ENCODE measurements around the gene PTCD1. TPM values are rescaled to one million over a fixed set of nuclear protein-coding genes. Genes with fewer than 3 reads are reported as not detected.

The PTCD1 gene
- total RNA-seq, 1 experiment from 2014 or later: 15.0 TPM

DNA sequence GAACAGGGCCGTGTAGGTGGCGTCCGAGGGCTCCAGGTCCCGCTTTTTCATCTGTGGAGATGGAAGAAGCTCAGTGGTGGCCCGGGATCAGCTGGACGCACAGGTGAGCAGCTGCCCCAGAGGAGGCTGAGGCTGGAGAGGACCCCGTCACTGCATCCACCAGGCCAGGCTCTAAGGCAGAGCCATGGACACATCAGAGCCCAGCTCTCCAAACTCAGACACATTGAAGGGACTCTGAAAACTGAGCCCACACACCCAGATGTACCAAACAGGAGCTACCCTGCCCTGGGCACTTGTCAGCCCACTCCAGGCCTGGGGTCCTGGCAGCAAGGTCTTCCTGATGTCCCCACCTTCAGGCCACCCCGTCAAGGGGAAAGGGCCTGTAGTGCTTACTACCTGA, 8.8 kb downstream of the PTCD1 start:
- in situ Hi-C loops (cut with HindIII; ENCODE audit: low pct_unique_long_range_greater_than_20kb, low sequenced_read_pairs) (no loop called here), intact Hi-C loops (cut with micrococcal nuclease; ENCODE audit: unreplicated experiment) (no loop called here)
- no peak overlapping the region for H3K27ac ChIP-seq (ENCODE audit: low read length)
- TF ChIP-seq SIN3A (IDR thresholded peaks at IDR 0.05; ENCODE audit: borderline replicate concordance, insufficient read depth, low read depth, low read length): no peak
- no peak for TF ChIP-seq TCF7L2 (IDR thresholded peaks at IDR 0.05; ENCODE audit: low read depth, low read length)
- TF ChIP-seq, protein P1, sequence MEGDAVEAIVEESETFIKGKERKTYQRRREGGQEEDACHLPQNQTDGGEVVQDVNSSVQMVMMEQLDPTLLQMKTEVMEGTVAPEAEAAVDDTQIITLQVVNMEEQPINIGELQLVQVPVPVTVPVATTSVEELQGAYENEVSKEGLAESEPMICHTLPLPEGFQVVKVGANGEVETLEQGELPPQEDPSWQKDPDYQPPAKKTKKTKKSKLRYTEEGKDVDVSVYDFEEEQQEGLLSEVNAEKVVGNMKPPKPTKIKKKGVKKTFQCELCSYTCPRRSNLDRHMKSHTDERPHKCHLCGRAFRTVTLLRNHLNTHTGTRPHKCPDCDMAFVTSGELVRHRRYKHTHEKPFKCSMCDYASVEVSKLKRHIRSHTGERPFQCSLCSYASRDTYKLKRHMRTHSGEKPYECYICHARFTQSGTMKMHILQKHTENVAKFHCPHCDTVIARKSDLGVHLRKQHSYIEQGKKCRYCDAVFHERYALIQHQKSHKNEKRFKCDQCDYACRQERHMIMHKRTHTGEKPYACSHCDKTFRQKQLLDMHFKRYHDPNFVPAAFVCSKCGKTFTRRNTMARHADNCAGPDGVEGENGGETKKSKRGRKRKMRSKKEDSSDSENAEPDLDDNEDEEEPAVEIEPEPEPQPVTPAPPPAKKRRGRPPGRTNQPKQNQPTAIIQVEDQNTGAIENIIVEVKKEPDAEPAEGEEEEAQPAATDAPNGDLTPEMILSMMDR (IDR thresholded peaks at IDR 0.05): no peak
- TF ChIP-seq, protein P2, sequence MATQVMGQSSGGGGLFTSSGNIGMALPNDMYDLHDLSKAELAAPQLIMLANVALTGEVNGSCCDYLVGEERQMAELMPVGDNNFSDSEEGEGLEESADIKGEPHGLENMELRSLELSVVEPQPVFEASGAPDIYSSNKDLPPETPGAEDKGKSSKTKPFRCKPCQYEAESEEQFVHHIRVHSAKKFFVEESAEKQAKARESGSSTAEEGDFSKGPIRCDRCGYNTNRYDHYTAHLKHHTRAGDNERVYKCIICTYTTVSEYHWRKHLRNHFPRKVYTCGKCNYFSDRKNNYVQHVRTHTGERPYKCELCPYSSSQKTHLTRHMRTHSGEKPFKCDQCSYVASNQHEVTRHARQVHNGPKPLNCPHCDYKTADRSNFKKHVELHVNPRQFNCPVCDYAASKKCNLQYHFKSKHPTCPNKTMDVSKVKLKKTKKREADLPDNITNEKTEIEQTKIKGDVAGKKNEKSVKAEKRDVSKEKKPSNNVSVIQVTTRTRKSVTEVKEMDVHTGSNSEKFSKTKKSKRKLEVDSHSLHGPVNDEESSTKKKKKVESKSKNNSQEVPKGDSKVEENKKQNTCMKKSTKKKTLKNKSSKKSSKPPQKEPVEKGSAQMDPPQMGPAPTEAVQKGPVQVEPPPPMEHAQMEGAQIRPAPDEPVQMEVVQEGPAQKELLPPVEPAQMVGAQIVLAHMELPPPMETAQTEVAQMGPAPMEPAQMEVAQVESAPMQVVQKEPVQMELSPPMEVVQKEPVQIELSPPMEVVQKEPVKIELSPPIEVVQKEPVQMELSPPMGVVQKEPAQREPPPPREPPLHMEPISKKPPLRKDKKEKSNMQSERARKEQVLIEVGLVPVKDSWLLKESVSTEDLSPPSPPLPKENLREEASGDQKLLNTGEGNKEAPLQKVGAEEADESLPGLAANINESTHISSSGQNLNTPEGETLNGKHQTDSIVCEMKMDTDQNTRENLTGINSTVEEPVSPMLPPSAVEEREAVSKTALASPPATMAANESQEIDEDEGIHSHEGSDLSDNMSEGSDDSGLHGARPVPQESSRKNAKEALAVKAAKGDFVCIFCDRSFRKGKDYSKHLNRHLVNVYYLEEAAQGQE (IDR thresholded peaks at IDR 0.05; ENCODE audit: insufficient read depth in 1 of 2, low read depth in 2 of 2, low read length in 1 of 2): no peak
- no peak for TF ChIP-seq POLR2AphosphoS5 (IDR thresholded peaks at IDR 0.05; ENCODE audit: low read depth, low read length)
- H3K4me3 ChIP-seq (ENCODE audit: low read depth in 2 of 2, low read length in 2 of 2): no peak overlapping the region
- H3K27me3 ChIP-seq (ENCODE audit: control insufficient read depth, insufficient read depth, low read length): no peaks in the 10 kb centered on the region
- H3K36me3 ChIP-seq (ENCODE audit: control insufficient read depth, insufficient read depth, low read length): peaks cover 16% of the 10 kb centered on the region; the same call in 1 of the 2 replicates
- no TSS peak for BruUV-seq (replicated peaks)
- ATAC-seq (peak; percentile 9; the same call in 1 of the 2 replicates), DNase-seq (ENCODE audit: low read depth, low spot score) (no peak)
- H3K9me3 ChIP-seq (ENCODE audit: control insufficient read depth, insufficient read depth, low read depth, low read length): no peaks in the 10 kb centered on the region
- POLR2A ChIA-PET: interaction anchor here (0.5 kb wide), 1 partner anchor 17 kb away, joined by 3 read pairs; no protein-coding TSS in a partner anchor
- no peaks in the 10 kb centered on the region for H3K4me1 ChIP-seq (ENCODE audit: control insufficient read depth, insufficient read depth, low read length)
- CTCF ChIA-PET: interaction anchor here (0.6 kb wide), 1 partner anchor 54 kb away, joined by 3 read pairs; no protein-coding TSS in a partner anchor

DNA sequence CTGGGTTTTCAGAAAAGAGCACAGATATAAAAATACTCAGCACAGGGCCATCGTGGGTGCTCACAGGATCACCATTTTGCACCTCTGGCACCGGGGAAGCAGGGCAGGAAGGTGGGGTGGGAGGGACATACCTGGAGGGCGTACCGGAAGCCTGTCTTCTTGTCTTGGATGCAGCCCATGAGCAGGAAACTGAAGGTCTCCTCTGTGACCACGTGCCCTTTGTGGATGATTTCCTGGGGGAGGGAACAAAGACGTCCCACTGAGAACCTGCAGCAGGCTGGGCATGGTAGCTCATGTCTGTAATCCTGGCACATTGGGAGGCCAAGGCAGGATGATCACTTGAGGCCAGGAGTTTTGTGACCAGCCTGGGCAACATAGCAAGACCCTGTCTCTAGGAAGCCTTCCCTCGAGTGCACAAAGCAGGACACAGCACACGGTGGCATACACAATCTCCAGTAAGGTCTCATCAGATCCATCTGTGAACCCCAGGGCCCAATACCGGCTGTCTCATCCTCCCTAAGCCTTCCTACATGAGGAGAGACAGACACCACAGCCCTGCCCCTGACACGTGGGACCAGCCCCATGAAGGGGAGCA, 9.5 kb downstream of the PTCD1 start:
- Histone ChIP-seq H3K27me3 (ENCODE audit: control insufficient read depth, insufficient read depth, low read length) (no peaks in the 10 kb centered on the region), H3K4me1 (ENCODE audit: control insufficient read depth, insufficient read depth, low read length) (no peaks in the 10 kb centered on the region), H3K27ac (ENCODE audit: low read length) (no peak overlapping the region), H3K4me3 (ENCODE audit: low read depth in 2 of 2, low read length in 2 of 2) (no peak overlapping the region), H3K36me3 (ENCODE audit: control insufficient read depth, insufficient read depth, low read length) (peaks cover 14% of the 10 kb centered on the region; the same call in 1 of the 2 replicates), H3K9me3 (ENCODE audit: control insufficient read depth, insufficient read depth, low read depth, low read length) (no peaks in the 10 kb centered on the region)
- no TSS peak for BruUV-seq (replicated peaks)
- no peak for DNase-seq (ENCODE audit: low read depth, low spot score)
- TF ChIP-seq POLR2AphosphoS5 (IDR thresholded peaks at IDR 0.05; ENCODE audit: low read depth, low read length) (no peak), TCF7L2 (IDR thresholded peaks at IDR 0.05; ENCODE audit: low read depth, low read length) (no peak), SIN3A (IDR thresholded peaks at IDR 0.05; ENCODE audit: borderline replicate concordance, insufficient read depth, low read depth, low read length) (no peak)
- TF ChIP-seq, protein P2 (IDR thresholded peaks at IDR 0.05; ENCODE audit: insufficient read depth in 1 of 2, low read depth in 2 of 2, low read length in 1 of 2): no peak
- TF ChIP-seq, protein P1 (IDR thresholded peaks at IDR 0.05): no peak
- in situ Hi-C loops (cut with HindIII; ENCODE audit: low pct_unique_long_range_greater_than_20kb, low sequenced_read_pairs) (no loop called here), intact Hi-C loops (cut with micrococcal nuclease; ENCODE audit: unreplicated experiment) (no loop called here)
- POLR2A ChIA-PET: interaction anchor here (0.5 kb wide), 1 partner anchor 17 kb away, joined by 3 read pairs; no protein-coding TSS in a partner anchor
- CTCF ChIA-PET: no interaction called here
- peak; percentile 21 for ATAC-seq

Measured in Panc1 (cell line).